Measurements from ENCODE around the gene RNF103.

The RNF103 gene

DNA sequence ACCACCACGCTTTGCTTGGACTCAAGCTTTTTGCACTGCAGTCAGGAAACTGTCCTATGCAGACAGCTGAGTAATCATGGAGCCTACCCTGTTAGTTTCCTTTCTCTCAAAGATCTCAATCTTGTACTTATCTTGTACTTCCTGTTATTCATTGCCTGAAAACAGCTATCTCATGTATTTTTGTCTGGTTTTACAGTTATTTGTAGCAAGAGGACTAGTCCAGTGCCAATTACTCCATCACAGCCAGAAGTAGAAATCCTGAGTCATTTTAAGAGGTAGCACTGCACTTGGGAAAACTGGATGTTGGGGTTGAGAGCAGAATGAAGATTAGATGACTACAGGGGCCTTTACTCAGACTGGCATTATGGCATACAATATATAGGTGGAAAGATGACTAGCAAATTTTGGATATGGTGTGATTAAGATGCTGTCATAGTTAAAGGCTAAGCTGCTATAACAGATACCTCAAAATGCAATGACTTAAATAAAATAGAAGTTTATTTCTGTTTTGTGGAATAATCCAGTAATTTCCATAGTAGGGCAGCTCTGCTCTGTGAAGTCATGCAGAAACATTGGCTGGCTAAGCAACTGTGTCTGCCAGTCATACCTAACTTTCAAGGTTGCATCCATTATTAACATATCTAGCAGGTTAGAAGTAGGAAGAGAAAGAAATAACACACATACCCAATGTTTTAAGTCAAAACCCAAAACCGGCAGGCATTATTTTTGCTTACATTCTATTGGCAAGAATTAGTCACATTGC lies 39.3 kb downstream of the RNF103 start:
- H3K4me3 ChIP-seq (ENCODE audit: low read depth, low read length): no peak overlapping the region
- TF ChIP-seq MYC (IDR thresholded peaks at IDR 0.05; ENCODE audit: low read depth, low read length) (no peak), POLR2A (IDR thresholded peaks at IDR 0.05; ENCODE audit: extremely low read depth, insufficient read length) (no peak)
- TF ChIP-seq, protein P1, sequence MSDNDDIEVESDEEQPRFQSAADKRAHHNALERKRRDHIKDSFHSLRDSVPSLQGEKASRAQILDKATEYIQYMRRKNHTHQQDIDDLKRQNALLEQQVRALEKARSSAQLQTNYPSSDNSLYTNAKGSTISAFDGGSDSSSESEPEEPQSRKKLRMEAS (IDR thresholded peaks at IDR 0.05; ENCODE audit: low read depth, low read length): no peak
- TF ChIP-seq, protein P2, sequence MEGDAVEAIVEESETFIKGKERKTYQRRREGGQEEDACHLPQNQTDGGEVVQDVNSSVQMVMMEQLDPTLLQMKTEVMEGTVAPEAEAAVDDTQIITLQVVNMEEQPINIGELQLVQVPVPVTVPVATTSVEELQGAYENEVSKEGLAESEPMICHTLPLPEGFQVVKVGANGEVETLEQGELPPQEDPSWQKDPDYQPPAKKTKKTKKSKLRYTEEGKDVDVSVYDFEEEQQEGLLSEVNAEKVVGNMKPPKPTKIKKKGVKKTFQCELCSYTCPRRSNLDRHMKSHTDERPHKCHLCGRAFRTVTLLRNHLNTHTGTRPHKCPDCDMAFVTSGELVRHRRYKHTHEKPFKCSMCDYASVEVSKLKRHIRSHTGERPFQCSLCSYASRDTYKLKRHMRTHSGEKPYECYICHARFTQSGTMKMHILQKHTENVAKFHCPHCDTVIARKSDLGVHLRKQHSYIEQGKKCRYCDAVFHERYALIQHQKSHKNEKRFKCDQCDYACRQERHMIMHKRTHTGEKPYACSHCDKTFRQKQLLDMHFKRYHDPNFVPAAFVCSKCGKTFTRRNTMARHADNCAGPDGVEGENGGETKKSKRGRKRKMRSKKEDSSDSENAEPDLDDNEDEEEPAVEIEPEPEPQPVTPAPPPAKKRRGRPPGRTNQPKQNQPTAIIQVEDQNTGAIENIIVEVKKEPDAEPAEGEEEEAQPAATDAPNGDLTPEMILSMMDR (IDR thresholded peaks at IDR 0.05; ENCODE audit: low read depth, low read length): no peak
- DNase-seq (ENCODE audit: low read depth): peak; percentile 55

DNA sequence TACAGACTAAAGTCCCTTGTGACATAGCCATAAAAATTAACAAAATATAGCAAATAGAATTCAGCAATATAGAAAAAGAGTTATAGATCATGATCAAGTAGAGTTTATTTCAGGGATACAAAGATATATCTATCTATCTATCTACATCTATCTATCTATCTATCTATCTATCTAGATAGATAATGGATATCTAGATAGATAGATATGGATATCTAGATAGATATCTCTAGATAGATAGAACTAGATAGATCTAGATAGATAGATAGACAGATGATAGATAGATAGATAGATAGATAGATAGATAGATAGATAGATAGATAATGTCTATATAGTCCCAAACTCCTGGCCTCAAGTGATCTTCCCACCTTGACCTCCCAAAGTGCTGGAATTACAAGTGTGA lies 43.1 kb downstream of the RNF103 start:
- no peak for DNase-seq (ENCODE audit: low read depth)

DNA sequence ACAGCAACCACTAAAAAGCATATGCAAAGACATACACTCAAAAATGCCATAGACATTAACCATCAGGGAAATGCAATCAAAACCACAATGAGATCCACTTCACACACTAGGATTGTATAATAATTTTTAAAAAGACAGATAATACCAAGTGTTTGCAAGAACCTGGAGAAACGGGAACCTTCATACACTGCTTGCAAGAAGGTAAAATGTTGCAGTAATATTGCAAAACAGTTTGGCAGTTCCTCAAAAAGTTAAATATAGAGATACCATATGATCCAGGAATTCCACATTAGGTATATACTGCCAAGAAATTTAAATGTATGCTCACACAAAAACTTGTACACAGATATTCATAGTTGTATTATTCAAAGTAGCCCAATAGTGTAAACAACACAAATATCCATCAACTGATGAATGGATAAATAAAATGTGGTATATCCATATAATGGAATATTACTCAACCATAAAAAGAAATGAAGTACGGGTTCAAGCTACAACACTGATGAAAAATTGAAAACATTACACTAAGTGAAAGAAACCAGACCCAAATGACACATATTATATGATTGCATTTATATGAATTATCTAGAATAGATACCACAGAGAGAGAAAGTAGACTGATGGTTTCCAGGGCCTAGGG lies 45.7 kb downstream of the RNF103 start:
- TF ChIP-seq MYC (IDR thresholded peaks at IDR 0.05; ENCODE audit: low read depth, low read length): no peak
- no peak for TF ChIP-seq POLR2A (IDR thresholded peaks at IDR 0.05; ENCODE audit: extremely low read depth, insufficient read length)
- TF ChIP-seq, protein P2 (IDR thresholded peaks at IDR 0.05; ENCODE audit: low read depth, low read length): no peak
- TF ChIP-seq, protein P1 (IDR thresholded peaks at IDR 0.05; ENCODE audit: low read depth, low read length): no peak
- peak; percentile 10 for DNase-seq (ENCODE audit: low read depth)
- H3K4me3 ChIP-seq (ENCODE audit: low read depth, low read length): no peak overlapping the region

More for the DNA sequence above, 43.1 kb downstream of the RNF103 start:
- H3K4me3 ChIP-seq (ENCODE audit: low read depth, low read length): no peak overlapping the region
- TF ChIP-seq, protein P2 (IDR thresholded peaks at IDR 0.05; ENCODE audit: low read depth, low read length): no peak
- TF ChIP-seq POLR2A (IDR thresholded peaks at IDR 0.05; ENCODE audit: extremely low read depth, insufficient read length): no peak
- TF ChIP-seq, protein P1 (IDR thresholded peaks at IDR 0.05; ENCODE audit: low read depth, low read length): no peak
- TF ChIP-seq MYC (IDR thresholded peaks at IDR 0.05; ENCODE audit: low read depth, low read length): no peak

- TF ChIP-seq, protein P2 (IDR thresholded peaks at IDR 0.05; ENCODE audit: low read depth, low read length): no peak
- TF ChIP-seq, protein P1 (IDR thresholded peaks at IDR 0.05; ENCODE audit: low read depth, low read length): no peak
- no peak for TF ChIP-seq POLR2A (IDR thresholded peaks at IDR 0.05; ENCODE audit: extremely low read depth, insufficient read length)
- no peak for DNase-seq (ENCODE audit: low read depth)
- H3K4me3 ChIP-seq (ENCODE audit: low read depth, low read length): no peak overlapping the region
Measured at GRCh38 chr2:86570059-86570458, 53.6 kb downstream of the RNF103 start.

DNA sequence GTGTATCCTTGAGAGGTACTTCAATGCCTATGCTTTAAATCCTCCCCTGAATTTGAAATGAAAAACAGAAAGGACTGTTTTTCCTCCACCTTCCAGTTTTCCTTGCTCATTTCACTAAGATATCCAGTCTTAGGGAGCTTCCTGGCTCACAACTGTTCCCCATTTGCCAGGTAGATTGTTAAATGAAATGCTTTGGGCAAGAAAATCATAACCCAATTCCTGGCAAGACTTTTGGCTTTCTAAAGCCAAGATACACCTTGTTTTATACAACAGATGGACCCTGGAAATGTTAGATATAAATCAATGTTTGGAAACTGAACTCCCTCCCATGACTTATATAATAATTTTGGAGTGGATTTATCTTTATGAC lies 56.9 kb downstream of the RNF103 start:
- no peak for DNase-seq (ENCODE audit: low read depth)
- H3K4me3 ChIP-seq (ENCODE audit: low read depth, low read length): no peak overlapping the region
- TF ChIP-seq, protein P2 (IDR thresholded peaks at IDR 0.05; ENCODE audit: low read depth, low read length): no peak
- TF ChIP-seq MYC (IDR thresholded peaks at IDR 0.05; ENCODE audit: low read depth, low read length) (no peak), POLR2A (IDR thresholded peaks at IDR 0.05; ENCODE audit: extremely low read depth, insufficient read length) (no peak)
- TF ChIP-seq, protein P1 (IDR thresholded peaks at IDR 0.05; ENCODE audit: low read depth, low read length): no peak
